Uterus (tissue), 2 donors: ENCODE results near the gene TTC39B.

Experiments
- POLR2A ChIP-seq, 2 donors: fragments of 450-650 bp; IDR thresholded peaks; one replicate each; pipeline ENCODE4 v1.6.1; 2016; ENCODE audit warnings: antibody characterized with exemption in 2 of 2, mild to moderate bottlenecking in 1 of 2, moderate library complexity in 1 of 2
- TF ChIP-seq, protein P1 (sequence below), 4 experiments: fragments of 200-600 bp in 2 of 4; fragments of 450-650 bp in 2 of 4; sonication (generic) in 2 of 4; IDR thresholded peaks; one replicate each; pipeline ENCODE4 v1.5.1; 2016 to 2019; ENCODE audit warnings: antibody characterized with exemption in 4 of 4, mild to moderate bottlenecking in 2 of 4, moderate library complexity in 1 of 4

DNA sequence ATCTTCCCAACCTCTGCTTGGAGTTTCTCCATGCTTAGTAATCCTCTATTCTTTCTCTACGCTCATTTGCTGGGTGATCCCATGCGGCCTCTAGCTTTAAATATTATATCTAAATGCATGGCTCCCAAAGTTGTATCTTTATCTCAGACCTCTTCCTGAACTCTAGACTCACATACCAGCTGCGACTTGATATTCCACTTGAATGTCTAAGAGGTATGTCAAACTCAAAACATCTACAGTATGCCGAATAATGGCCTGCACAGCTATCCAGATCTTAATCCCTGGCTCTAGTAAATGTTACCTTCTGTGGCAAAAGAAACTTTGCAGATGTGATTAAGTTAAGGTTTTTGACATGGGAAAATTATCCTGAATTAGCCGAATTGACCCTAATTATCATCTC lies 179.2 kb downstream of the TTC39B start:
- TF ChIP-seq, protein P1, sequence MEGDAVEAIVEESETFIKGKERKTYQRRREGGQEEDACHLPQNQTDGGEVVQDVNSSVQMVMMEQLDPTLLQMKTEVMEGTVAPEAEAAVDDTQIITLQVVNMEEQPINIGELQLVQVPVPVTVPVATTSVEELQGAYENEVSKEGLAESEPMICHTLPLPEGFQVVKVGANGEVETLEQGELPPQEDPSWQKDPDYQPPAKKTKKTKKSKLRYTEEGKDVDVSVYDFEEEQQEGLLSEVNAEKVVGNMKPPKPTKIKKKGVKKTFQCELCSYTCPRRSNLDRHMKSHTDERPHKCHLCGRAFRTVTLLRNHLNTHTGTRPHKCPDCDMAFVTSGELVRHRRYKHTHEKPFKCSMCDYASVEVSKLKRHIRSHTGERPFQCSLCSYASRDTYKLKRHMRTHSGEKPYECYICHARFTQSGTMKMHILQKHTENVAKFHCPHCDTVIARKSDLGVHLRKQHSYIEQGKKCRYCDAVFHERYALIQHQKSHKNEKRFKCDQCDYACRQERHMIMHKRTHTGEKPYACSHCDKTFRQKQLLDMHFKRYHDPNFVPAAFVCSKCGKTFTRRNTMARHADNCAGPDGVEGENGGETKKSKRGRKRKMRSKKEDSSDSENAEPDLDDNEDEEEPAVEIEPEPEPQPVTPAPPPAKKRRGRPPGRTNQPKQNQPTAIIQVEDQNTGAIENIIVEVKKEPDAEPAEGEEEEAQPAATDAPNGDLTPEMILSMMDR (IDR thresholded peaks at IDR 0.05): no peak
- no peak for TF ChIP-seq POLR2A (IDR thresholded peaks at IDR 0.05)
